ENCODE measurements around the gene IL1RN. TPM values are rescaled to one million over a fixed set of nuclear protein-coding genes. Genes with fewer than 3 reads are reported as not detected.

Gene IL1RN
- total and polyA plus RNA-seq, 2 of the 8 experiments (the other 6 are each of a cell fraction or from before 2014, with no cell fraction given), result not detected

DNA sequence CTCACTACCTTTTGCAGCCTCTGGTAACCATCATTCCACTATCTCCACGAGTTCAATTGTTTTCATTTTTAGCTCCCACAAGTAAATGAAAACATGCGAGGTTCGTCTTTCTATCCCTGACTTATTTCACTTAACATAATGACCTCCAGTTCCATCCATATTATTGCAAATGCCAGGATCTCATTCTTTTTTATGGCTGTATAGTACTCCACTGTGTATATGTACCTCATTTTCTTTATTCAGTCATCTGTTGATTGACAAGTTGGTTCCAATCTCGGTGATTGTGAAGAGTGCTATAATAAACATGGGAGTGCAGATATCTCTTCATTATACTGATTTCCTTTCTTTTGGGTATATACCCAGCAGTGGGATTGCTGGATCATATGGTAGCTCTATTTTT lies 16.9 kb downstream of the IL1RN start:
- no peak for TF ChIP-seq KDM4A (IDR thresholded peaks at IDR 0.05; ENCODE audit: low read depth, low read length, severe bottlenecking)
- TF ChIP-seq HDAC6 (IDR thresholded peaks at IDR 0.05; ENCODE audit: low read depth, low read length), result no peak
- no peak for TF ChIP-seq SIRT6 (IDR thresholded peaks at IDR 0.05; ENCODE audit: low read length)
- no peak for TF ChIP-seq FOSL1 (IDR thresholded peaks at IDR 0.05; ENCODE audit: insufficient read depth, low read depth, low read length)
- H4K91ac ChIP-seq (replicated peaks; ENCODE audit: insufficient read length, low read length), result no peak overlapping the region
- no peak overlapping the region for H3K27ac ChIP-seq (ENCODE audit: low read depth, low read length)
- H3K14ac ChIP-seq (ENCODE audit: insufficient read length), result no peak overlapping the region
- WGBS, 2 experiments (ENCODE audit: extremely low coverage in 1 of 2, insufficient coverage in 1 of 2, insufficient read length in 1 of 2, insufficient replicate concordance in 2 of 2, low coverage in 1 of 2, low lambda C conversion rate in 2 of 2, missing lambda C conversion rate in 1 of 2), result 88% methylated on average over 4 of the region's 4 CpGs; no CpG with 5 or more reads in 1 of the 2 experiments
- H3K79me1 ChIP-seq (ENCODE audit: low read depth, low read length), result no peaks in the 10 kb centered on the region
- ChIA-PET CTCF (ENCODE audit: partially characterized antibody) (interaction anchor here (0.7 to 12.3 kb wide), 6 partner anchors 12 to 58 kb away, joined by 3 to 253 read pairs (median 4); no protein-coding TSS in a partner anchor), POLR2A (ENCODE audit: partially characterized antibody) (no interaction called here)
- no peak overlapping the region for H2BK20ac ChIP-seq (ENCODE audit: low read length)
- no peaks in the 10 kb centered on the region for H3K9me3 ChIP-seq (ENCODE audit: insufficient read depth in 2 of 2, low read depth in 1 of 2, low read length in 1 of 2)
- no peak overlapping the region for H2BK12ac ChIP-seq (ENCODE audit: low read depth, low read length)
- H3K23ac ChIP-seq (ENCODE audit: insufficient read length), result no peak overlapping the region
- no peak overlapping the region for H2BK120ac ChIP-seq (replicated peaks; ENCODE audit: low read depth, low read length)
- H3K27me3 ChIP-seq (replicated peaks in 1 of 4; ENCODE audit: control insufficient read depth in 3 of 4, extremely low read depth in 1 of 4, insufficient read depth in 3 of 4, low read length in 3 of 4), result no peaks in the 10 kb centered on the region; a peak in 1 of 7 replicates
- H2AFZ ChIP-seq (ENCODE audit: low read length), result no peak overlapping the region
- H3K36me3 ChIP-seq (ENCODE audit: control insufficient read depth in 2 of 4, insufficient read depth in 4 of 4, low read length in 3 of 4), result no peaks in the 10 kb centered on the region
- no peaks in the 10 kb centered on the region for H3K79me2 ChIP-seq (ENCODE audit: control insufficient read depth in 1 of 2, insufficient read depth in 2 of 2, low read length in 2 of 2)
- H4K5ac ChIP-seq (ENCODE audit: insufficient read length, low read depth, low read length), result no peak overlapping the region
- H3K9ac ChIP-seq (replicated peaks in 1 of 4; ENCODE audit: extremely low read depth in 1 of 4, low read depth in 3 of 4, low read length in 3 of 4), result no peak overlapping the region
- no peak overlapping the region for H3K56ac ChIP-seq (replicated peaks; ENCODE audit: insufficient read length, low read depth, low read length)
- H2BK15ac ChIP-seq (ENCODE audit: low read length), result no peak overlapping the region
- FAIRE-seq (no peak), DNase-seq (ENCODE audit: low read depth in 1 of 2, low spot score in 2 of 2) (no peak)
- H3K4me3 ChIP-seq (ENCODE audit: extremely low read depth in 1 of 4, insufficient read depth in 2 of 4, low read depth in 3 of 4, low read length in 4 of 4), result no peak overlapping the region
- H3K18ac ChIP-seq (ENCODE audit: extremely low read depth, low read length), result no peak overlapping the region
- no peak overlapping the region for H3K4me2 ChIP-seq (ENCODE audit: insufficient read depth in 1 of 2, low read depth in 2 of 2, low read length in 2 of 2)
- H3K4me1 ChIP-seq (replicated peaks in 1 of 4; ENCODE audit: control insufficient read depth in 3 of 4, insufficient read depth in 4 of 4, low read length in 3 of 4), result no peaks in the 10 kb centered on the region
- no peaks in the 10 kb centered on the region for H4K20me1 ChIP-seq (replicated peaks in 1 of 2; ENCODE audit: control insufficient read depth in 1 of 2, insufficient read depth in 2 of 2, low read length in 2 of 2)
- no peak overlapping the region for H2BK5ac ChIP-seq (ENCODE audit: low read depth, low read length)
- no peak overlapping the region for H2AK5ac ChIP-seq (ENCODE audit: low read depth, low read length)
- H3K23me2 ChIP-seq (ENCODE audit: low read depth, low read length), result no peaks in the 10 kb centered on the region
- H4K8ac ChIP-seq (ENCODE audit: extremely low read depth, insufficient read depth, low read length), result no peak overlapping the region
- no peak overlapping the region for H3K4ac ChIP-seq (replicated peaks; ENCODE audit: insufficient read length, low read depth, low read length)

Measured in H1 (cell line).